GM18517 (cell line): ENCODE data around the gene ATIC.
"Not testable (repeated sequence)": the region's sequence is repeated elsewhere in the genome, so short reads cannot be mapped to it uniquely, and the experiment has no call there.

ENCODE experiments used
- ATAC-seq: cut with Tn5 transposase; IDR thresholded peaks from one replicate; pipeline ENCODE4 v1.9.1; 2021; ENCODE audit warnings: mild to moderate bottlenecking, moderate library complexity; ENCODE audit not compliant: unreplicated experiment

ATIC gene

GRCh38 chr2:215360059-215360458 lies 48.2 kb downstream of the ATIC start:
- ATAC-seq = not testable (repeated sequence)

- ATAC-seq = no peak
Observed at GRCh38 chr2:215360596-215360995, 48.7 kb downstream of the ATIC start.

GRCh38 chr2:215361211-215361875 lies 49.5 kb downstream of the ATIC start:
- no peak for ATAC-seq

GRCh38 chr2:215361876-215362561 lies 50.2 kb downstream of the ATIC start:
- ATAC-seq = no peak

GRCh38 chr2:215362562-215362904 lies 50.7 kb downstream of the ATIC start:
- ATAC-seq = no peak

GRCh38 chr2:215363039-215363438 lies 51.2 kb downstream of the ATIC start:
- ATAC-seq = no peak

GRCh38 chr2:215363461-215364156 lies 51.8 kb downstream of the ATIC start:
- ATAC-seq = no peak

- no peak for ATAC-seq
Observed at GRCh38 chr2:215364157-215365155, 52.6 kb downstream of the ATIC start.

GRCh38 chr2:215365184-215365658 lies 53.4 kb downstream of the ATIC start:
- ATAC-seq = no peak

- ATAC-seq = no peak
Observed at GRCh38 chr2:215366440-215367032, 54.7 kb downstream of the ATIC start.

GRCh38 chr2:215367662-215368492 lies 56.0 kb downstream of the ATIC start:
- ATAC-seq = no peak

GRCh38 chr2:215368493-215368809 lies 56.6 kb downstream of the ATIC start:
- ATAC-seq = no peak

- ATAC-seq = no peak
Observed at GRCh38 chr2:215369181-215369760, 57.4 kb downstream of the ATIC start.

- ATAC-seq = no peak
Observed at GRCh38 chr2:215370112-215370965, 58.5 kb downstream of the ATIC start.

GRCh38 chr2:215371915-215372897 lies 60.3 kb downstream of the ATIC start:
- no peak for ATAC-seq

- no peak for ATAC-seq
Observed at GRCh38 chr2:215372968-215373649, 61.2 kb downstream of the ATIC start.

- ATAC-seq = no peak
Observed at GRCh38 chr2:215374002-215374401, 62.1 kb downstream of the ATIC start.
